GM19438 (cell line): Measurements from ENCODE around the gene SLC8A2.
"Not testable (repeated sequence)": the region's sequence is repeated elsewhere in the genome, so short reads cannot be mapped to it uniquely, and the experiment has no call there.

Experiments used
- ATAC-seq: cut with Tn5 transposase; IDR thresholded peaks from one replicate; pipeline ENCODE4 v1.9.1; 2021; ENCODE audit warnings: low read depth; ENCODE audit not compliant: unreplicated experiment

SLC8A2 gene

DNA sequence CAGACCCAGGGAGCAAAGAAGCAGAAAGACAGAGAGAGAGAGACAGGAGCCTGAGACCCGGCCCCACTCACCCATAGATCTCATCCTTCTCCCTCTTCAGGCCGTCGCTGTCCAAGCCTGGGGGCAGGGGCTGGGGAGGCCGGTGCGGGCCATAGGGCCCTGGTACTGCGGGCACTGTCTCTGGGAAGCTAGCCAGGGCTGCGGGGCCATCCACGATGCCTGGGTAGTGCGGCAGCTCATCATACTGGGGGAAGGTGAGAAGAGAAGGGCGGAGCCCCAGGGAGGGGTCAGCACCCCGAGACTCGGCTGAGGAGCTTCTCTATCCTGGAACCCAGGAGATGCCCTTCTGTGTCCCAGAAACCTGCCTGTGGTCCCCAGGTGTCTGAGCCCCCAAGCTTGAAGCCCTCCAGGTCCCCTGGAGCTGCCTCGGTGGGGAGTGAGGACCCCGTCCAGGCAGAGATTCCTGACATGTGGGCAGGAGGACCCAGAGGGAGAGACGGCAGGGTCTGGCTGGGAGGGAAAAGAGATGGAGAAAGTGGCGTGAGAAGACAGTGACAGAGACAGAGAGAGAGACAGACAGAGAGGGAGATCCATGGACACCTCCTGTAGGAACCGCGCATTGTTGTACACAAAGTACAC lies 54.5 kb downstream of the SLC8A2 start:
- ATAC-seq, result no peak

DNA sequence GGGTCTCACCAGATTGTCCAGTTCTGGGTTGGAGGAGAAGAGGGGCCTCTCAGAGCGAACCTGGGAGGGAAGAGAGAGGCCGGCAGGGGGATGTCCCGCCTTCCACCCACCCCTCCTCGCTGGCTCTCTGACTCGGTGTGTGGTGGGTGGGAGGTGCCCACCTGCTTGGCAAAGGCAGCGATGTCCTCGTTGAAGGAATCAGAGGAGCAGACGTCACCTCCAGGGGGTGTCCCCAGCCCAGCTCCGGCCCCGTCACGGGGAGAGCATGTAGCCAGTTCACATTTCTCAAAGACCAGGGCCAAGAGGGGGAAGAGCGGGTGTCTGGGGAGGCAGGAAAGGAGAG lies 55.1 kb downstream of the SLC8A2 start:
- ATAC-seq, result no peak

DNA sequence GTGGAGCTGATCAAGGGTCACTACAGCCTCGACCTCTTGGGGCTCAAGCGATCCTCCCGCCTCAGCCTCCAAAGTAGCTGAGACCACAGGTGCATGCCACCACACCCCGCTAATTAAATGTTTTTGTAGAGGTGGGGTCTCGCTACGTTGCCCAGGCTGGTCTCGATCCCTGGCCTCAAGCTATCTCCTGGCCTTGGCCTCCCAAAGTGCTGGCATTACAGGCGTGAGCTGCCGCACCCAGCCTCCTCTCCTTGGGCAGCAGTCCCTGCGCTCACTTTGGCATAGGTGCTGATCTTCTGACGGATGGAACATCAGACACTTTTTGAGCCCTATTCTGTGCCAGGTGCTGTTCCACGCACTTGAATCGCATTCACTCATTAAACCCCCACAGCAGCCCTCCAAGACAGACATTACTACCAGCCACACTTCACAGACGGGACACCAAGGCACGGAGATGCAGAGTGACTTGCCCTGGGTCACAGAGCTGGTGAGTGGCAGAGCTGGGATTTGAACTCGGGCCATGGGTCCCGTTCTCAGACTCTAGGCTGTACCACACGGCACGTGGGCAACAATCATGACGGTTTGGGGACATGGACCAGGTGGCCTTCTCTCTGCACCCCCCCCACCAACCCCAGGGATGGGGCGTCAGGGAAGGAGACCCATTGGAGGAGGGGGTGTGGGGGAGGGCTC lies 55.6 kb downstream of the SLC8A2 start:
- no peak for ATAC-seq

DNA sequence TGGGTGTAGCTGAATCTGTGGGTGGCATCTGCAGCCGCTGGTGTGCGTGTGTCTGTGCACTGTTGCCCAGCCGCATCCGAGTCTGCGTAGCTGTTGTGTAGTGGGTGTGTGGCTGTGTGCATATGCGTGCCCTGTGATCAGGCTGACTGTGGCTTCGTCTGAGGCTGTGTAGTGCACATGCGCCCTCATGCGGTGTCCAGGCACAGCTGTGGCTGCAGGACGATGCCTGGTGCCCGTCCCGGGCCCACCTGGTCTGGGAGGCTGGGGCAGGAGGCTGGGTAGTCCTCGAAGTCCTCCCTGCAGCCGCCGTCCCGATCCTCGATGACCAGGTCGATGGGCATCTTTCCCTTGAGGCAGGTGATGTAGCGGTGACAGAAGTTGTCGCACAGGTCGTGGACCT lies 57.2 kb downstream of the SLC8A2 start:
- no peak for ATAC-seq

DNA sequence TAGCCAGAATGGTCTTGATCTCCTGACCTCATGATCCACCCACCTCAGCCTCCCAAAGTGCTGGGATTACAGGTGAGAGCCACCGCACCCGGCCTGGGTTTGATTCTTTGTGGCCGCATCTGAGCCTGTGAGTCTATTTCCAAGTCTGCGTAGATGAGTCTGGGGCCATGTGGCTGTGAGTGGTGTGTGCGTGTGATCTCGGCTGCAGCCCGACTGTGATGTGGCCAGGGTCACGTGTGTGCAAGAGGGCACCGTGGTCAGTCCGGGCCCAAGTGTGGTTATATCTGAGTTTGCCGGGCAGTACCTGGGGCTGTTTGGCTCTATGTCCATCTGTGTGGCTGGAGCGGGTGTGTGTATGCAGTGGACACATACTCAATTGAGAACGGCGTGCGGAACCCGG lies 57.8 kb downstream of the SLC8A2 start:
- ATAC-seq, result no peak

DNA sequence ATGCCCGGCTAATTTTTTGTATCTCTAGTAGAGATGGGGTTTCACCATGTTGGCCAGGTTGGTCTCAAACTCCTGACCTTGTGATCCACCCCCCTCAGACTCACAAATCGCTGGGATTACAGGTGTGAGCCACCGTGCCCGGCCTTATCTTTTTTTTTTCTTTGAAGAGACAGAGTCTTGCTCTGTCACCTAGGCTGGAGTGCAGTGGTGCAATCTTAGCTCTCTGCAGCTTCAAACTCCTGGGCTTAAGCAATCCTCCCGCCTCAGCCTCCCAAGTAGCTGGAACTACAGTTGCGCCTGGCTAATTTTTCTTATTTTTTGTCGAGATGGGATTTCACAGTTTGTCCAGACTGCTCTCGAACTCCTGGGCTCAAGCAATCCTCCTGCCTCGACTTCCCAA lies 60.0 kb downstream of the SLC8A2 start:
- not testable (repeated sequence) for ATAC-seq

DNA sequence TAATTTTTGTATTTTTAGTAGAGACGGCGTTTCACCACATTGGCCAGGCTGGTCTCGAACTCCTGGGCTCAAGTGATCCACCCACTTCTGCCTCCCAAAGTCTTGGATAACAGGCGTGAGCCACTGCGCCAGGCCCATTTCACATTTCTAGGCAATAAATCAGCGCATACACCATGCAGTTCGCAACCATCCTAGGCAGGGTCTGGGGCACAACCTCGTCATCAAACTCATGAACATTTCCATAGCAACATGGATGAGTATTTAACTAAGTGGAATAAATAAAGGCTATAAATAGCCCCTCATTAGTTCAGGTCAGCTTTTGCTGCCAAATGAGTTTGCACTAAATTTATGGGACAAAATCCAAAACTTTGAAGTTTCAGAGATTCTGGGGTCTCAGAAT lies 60.6 kb downstream of the SLC8A2 start:
- no peak for ATAC-seq

DNA sequence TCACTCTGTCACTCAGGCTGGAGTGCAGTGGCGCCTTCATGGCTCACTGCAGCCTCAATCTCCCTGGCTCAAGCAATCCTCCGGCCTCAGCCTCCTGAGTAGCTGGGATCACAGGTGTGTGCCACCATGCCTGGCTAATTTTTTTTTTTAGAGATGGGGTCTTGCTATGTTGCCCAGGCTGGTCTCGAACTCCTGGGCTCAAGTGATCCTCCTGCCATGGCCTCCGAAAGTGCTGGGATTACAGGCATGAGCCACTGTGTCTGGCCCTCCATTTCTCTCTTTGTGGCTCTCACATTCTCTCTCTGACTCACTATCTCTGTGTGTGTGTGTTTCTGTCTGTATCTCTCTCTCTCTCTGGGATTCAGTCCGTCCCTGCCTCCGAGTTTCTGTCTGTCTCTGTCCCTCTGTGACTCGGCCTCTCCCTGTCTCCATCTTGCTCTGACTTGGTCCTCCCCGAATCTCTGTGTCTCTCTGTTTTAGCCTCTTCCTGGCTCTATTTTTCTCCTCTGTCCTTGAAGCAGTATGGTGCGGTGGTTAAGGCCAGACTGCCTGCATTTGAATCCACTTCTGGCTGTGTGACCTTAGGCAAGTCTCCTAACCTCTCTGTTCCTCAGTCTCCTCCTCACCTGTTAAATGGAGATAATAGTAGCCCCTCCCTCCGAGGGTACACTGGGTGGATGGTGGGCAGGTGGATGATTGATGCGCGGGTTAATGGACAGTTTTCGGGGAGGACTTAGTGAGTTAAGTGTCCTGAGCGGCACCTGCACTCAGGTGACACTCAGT lies 63.3 kb downstream of the SLC8A2 start:
- no peak for ATAC-seq

DNA sequence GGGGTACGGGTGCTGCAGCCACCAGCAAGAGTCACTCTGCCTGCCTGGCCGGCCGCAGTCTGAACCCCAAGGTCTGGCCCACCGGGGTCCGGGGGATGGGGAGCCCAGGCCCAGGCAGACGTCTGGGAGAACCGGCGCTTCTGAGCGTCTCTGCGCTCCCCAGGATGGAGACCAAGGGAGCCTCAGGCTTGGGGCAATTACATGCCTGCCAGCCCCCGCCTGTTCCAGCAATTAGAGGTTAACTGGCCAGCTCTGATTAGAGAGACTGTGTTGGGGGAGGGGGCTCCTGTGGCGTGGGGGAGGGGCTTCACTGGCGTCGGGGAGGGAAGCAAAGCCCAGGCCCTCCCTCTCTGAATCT lies 64.3 kb downstream of the SLC8A2 start:
- no peak for ATAC-seq

DNA sequence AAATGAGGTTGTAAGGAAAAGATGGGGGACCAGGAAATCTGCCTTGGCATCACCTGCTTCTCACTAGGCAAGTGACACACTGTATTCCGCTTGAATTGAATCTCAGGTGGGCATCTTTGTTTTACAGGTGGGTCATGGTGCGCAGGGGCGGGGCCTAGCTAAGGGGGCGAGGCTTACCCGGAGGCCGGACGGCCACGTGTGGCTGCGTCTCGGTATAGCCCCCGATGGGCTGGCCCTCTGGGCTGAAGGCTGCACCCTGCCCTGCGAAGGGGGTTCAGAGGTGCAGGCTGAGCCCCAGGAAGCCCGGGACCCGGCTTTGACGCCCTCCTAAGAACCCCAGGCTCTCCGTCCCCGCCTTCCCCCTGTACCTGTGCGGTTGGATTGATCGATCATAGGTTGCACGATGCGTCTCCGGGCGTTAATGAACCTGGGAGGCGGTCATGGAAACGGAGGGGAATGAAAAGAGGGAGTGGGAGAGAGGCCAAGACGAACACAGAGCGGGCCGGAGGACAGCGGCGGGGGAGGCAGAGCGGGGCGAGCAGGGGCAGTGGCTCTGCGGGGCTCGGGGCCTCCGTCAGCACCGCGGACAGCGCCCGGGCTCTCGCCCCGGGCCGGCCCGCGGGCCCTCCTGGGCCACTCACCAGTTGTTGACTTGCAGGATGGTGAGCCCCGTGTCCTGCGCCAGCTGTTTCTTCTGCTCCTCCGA lies 64.8 kb downstream of the SLC8A2 start:
- no peak for ATAC-seq

DNA sequence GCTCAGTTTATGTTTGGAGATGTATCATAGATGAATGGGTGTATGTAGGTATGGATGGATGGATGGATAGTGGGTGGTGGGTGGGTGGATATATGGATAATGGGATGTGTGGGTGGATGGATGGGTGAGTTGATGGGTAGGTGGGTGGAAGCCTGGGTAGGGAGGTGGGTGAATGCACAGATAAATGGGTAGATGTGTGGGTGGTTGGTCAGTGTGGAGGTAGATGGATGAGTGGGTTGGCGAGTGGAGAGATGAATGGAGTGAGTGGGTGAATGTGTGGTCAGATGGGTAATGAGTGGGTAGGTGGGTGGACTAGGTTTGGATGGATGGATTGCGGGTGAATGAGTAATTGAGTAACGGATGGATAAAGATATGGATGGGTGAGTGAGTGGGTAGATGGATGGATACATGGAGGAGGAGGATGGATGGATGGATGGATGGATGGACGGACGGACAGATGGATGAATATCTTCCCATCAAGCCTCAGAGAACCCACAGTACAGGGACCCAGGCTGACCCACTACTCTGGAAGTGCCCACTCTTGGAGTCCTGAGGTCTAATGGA lies 65.8 kb downstream of the SLC8A2 start:
- ATAC-seq, result no peak

DNA sequence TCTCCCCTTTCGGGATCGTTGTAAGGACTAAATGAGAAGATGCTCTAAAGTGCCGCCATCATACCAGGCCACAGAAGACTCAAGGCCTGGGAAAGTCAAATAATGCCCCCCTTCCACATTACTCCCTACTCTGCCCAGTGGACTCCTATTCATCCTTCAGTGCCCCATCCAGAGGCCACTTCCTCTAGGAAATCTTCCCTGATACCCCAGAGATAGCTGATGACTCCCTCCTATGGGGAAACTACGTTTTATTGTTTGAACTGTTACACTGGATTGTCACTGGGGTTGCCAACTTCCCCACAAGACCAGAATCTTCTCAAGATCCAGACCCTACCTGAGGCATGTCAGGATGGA lies 66.5 kb downstream of the SLC8A2 start:
- ATAC-seq, result no peak

DNA sequence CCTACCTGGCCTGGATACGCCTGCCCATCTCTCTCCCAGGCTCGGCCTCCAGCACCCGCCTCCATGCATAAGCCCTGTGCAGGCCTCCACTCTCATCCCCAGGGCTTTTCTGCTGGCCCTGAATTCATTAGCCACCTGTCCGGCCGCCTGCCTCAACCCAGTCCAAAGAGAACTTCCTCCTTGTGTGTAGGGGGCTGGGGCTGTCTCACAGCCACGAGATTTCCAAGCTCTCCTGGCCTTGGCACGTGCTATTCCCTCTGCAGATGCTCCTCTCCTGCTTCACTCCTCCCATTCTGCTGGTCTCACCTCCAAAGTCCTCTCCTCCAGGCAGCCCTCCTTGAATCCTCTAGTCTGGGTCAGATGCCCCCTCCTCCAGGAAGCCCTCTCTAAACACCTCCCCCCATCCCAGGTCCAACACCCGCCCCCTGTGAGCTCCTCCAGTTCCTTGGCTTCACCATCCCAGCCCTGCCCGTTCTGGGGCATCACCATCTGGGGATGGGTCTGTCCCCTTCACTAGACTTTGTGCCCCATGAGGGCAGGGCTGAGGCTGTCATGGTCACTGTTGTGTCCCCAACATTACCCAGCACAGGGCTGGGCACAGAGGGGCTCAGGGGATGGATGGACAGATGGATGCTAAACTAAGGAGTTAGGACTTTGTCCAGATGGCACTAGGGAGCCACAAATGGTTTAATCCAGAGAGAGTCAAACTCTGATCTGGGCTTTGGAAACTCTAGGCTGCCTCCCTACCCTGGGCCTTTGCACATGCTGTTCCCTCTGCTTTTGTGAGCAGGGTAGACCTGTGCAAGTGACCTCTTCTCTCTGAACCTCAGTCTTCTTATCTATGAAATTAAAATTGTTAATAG lies 67.1 kb downstream of the SLC8A2 start:
- no peak for ATAC-seq

DNA sequence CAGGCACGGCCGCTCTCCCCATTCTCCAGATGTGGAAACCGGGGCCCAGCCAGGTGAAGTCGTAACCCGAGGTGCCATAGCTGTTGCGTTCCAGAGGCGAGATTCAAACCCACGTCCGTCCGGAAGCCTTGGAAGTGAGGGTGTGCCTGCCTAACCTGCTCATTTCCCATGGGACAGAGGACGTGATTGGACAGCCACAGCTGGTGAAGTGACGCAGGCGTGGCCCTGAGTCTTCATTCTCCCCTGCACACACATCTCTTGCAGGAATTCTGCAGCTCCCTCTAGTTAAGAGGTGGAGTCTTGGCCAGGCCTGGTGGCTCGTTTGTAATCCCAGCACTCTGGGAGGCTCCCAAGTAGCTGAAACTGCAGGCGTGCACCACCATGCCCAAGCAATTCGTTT lies 69.2 kb downstream of the SLC8A2 start:
- no peak for ATAC-seq

DNA sequence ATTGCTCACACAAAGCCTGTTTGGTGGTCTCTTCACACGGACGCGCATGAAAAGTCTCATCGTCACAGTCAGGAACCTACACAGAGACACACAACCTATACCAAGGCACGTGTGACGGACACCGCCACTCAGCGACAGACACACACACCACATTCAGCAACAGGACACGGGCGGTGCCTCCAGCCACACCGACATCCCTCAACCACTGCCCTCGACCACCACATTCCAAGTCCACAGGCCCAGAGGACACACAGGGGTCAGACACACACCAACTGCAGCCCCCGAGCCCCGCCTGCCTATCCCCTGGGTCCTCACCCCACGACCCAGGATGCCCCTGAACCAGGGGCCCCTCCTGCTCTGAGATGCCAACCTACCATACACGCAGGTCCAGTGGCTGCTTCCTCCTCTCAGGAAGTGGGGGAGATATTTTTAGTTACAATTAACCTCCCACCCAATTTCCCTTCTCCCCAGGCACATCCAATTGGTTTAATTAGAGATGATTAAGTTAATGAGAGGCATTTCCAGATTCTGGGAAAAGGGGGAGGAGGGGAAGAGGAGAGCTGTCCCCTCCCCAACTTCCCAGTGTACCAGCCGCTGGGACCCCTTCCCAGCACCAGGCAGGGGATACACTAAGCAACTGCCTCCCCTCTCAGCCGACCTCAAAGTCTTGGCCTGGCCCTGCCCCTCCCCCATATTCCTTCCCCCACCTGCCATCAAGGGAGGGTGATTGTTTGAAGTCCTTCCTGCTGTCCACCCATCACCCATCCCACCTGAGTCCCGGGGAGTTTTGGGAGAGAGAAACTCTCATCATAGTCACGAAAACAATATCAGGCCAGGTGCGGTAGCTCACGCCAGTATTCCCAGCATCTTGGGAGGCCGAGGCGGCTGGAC lies 72.7 kb downstream of the SLC8A2 start:
- ATAC-seq, result no peak

DNA sequence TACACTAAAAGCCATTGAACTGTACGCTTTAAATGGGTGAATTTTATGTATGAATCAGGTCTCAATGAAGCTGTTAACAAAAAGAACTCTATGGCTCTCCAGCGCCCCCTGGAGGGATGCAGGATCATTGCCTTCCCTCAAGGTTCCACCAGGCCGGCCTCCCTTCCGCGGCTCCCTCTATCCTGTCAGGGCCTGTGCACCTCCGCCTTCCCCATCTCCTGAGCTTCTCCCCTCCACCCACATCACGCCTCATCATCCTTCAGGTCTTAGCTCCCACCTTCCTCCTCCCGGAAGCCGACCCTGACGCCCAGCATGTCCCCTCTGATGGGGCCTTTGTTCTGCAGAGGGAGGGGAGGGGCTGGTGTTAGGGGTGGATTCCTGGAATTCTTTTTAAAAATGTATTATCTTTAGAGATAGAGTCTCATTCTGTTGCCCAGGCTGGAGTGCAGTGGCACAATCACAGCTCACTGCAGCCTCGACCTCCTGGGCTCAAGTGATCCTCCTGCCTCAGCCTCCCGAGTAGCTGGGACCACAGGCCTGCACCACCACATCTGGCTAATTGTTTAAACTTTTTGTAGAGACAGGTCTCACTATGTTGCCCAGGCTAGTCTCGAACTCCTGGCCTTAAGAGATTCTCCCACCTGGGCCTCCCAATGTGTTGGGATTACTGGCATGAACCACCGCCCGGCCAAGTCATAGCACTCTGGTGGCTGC lies 80.0 kb downstream of the SLC8A2 start:
- ATAC-seq, result no peak

DNA sequence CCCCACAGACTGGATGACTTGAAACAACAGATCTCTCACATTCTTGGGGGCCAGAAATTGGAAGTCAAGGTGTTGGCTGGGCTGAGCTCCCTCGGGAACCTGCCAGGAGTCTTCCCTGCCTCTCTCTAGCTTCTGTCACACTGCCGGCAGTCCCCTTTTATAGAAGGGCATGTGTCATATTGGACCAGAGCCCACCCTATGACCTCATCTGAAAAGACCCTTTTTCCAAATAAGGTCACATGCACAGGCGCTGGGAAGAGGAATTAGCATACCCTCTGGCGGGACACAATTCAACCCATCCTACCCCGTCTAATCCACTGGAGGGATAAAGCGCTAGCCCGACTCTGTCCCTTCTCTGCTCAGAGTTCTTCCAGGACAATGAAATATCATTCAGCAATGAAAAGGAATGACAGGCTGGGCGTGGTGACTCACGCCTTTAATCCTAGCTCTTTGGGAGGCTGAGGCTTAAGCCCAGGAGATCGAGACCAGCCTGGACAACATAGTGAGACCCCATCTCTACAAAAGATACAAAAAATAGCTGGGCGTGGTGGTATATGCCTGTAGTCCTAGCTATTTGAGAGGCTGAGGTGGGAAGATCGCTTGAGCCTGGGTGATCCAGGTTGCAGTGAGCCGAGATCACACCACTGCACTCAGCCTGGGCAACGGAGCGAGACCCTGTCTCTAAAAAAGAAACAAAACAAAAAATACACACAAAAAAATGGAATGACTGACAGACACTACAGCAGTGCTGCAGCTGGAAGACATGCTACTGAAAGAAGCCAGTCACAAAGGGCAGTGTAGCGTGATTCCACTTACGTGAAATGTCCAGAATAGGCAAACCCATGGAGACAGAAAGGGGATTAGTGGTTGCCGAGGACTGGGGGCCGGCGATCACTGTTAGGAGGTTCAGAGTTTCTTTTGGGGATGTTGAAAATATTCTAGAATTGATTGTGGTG lies 80.9 kb downstream of the SLC8A2 start:
- ATAC-seq, result no peak

DNA sequence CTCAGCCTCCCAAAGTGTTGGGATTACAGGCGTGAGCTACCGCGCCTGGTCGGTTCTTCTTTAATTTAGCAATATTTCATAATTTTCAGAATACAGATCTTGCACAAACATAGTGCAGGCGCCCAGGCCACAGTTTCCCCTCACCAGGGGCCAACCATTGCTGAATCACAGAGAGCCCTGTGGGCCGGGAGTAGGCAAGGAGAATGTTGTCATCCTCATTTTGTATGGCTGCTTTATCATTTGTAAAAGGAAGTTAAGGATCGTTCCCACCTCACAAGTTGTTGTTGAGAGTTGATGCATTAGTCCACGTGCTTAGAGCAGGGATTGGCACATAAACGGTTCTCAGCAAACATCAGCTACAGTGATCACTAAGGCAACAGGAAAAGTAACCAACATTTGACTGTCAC lies 82.5 kb downstream of the SLC8A2 start:
- no peak for ATAC-seq
